Measurements from ENCODE around the gene PTPN11.
"Not testable (repeated sequence)": the region's sequence is repeated elsewhere in the genome, so short reads cannot be mapped to it uniquely, and the experiment has no call there.

Gene PTPN11

DNA sequence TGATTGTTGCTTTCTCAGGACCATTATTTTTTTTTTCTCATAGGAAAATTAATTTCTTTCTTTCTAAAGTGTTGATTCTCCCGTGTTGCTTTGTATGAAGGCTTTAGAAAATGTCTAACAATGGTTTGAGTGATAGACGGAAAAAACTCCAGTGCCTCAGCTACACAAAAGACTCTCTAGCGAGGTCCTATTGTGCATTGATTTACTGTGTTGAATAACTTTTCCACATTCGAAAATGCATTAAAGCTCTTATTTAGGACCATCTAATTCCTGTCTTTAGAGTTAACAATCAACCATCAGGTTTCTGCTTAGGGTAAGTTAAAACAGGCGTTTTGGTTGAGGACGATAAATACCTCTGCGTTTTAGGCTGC, 99.6 kb downstream of the PTPN11 start:
- 100% methylated on average over 4 of the region's 7 CpGs for WGBS (ENCODE audit: insufficient coverage)
- no peaks in the 10 kb centered on the region for H3K36me3 ChIP-seq (ENCODE audit: control insufficient read depth in 4 of 4, insufficient read depth in 4 of 4, low read length in 3 of 4)
- no peak overlapping the region for H3K4me3 ChIP-seq (ENCODE audit: control insufficient read depth in 1 of 7, extremely low read depth in 1 of 7, insufficient read depth in 4 of 7, low read depth in 2 of 7, low read length in 6 of 7)
- POLR2A ChIA-PET: no interaction called here
- no peak for DNase-seq
- no peaks in the 10 kb centered on the region for H3K4me1 ChIP-seq (ENCODE audit: control extremely low read depth in 1 of 4, control insufficient read depth in 4 of 4, insufficient read depth in 4 of 4, low read length in 3 of 4)
- CTCF ChIA-PET: no interaction called here
- no peaks in the 10 kb centered on the region for H3K9me3 ChIP-seq (ENCODE audit: control extremely low read depth in 1 of 5, control insufficient read depth in 4 of 5, insufficient read depth in 2 of 5, low read depth in 1 of 5, low read length in 4 of 5)
- H3K27me3 ChIP-seq (replicated peaks in 2 of 5; ENCODE audit: control insufficient read depth in 4 of 5, insufficient read depth in 5 of 5, low read length in 4 of 5): peaks cover 0 to 2% (median 0%) of the 10 kb centered on the region in 5 experiments
- no peak overlapping the region for H3K27ac ChIP-seq (ENCODE audit: insufficient read depth in 1 of 2, low read depth in 1 of 2, low read length in 2 of 2, poor library complexity in 1 of 2, severe bottlenecking in 2 of 2)

DNA sequence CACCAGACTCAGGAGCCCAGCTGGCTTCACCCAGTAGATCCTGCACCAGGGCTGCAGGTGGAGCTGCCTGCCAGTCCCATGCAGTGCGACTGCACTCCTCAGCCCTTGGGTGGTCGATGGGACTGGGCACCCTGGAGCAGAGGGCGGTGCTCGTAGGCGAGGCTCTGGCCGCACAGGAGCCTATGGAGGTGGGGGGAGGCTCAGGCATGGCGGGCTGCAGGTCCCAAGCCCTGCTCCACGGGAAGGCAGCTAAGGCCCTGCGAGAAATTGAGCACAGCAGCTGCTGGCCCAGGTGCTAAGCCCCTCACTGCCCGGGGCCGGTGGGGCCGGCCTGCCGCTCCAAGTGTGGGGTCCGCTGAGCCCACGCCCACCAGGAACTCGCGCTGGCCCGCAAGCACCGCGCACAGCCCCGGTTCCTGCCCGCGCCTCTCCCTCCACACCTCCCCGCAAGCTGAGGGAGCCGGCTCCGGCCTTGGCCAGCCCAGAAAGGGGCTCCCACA, 101.1 kb downstream of the PTPN11 start:
- H3K27me3 ChIP-seq (replicated peaks in 2 of 5; ENCODE audit: control insufficient read depth in 4 of 5, insufficient read depth in 5 of 5, low read length in 4 of 5); H3K4me3 ChIP-seq (ENCODE audit: control insufficient read depth in 1 of 7, extremely low read depth in 1 of 7, insufficient read depth in 4 of 7, low read depth in 2 of 7, low read length in 6 of 7); DNase-seq; H3K36me3 ChIP-seq (ENCODE audit: control insufficient read depth in 4 of 4, insufficient read depth in 4 of 4, low read length in 3 of 4); H3K4me1 ChIP-seq (ENCODE audit: control extremely low read depth in 1 of 4, control insufficient read depth in 4 of 4, insufficient read depth in 4 of 4, low read length in 3 of 4); H3K27ac ChIP-seq (ENCODE audit: insufficient read depth in 1 of 2, low read depth in 1 of 2, low read length in 2 of 2, poor library complexity in 1 of 2, severe bottlenecking in 2 of 2); CTCF ChIA-PET; H3K9me3 ChIP-seq (ENCODE audit: control extremely low read depth in 1 of 5, control insufficient read depth in 4 of 5, insufficient read depth in 2 of 5, low read depth in 1 of 5, low read length in 4 of 5); POLR2A ChIA-PET: not testable (repeated sequence)
- 95% methylated on average over 12 of the region's 26 CpGs for WGBS (ENCODE audit: insufficient coverage)

- ChIA-PET CTCF (no interaction called here), POLR2A (no interaction called here)
- no peak overlapping the region for H3K27ac ChIP-seq (ENCODE audit: insufficient read depth in 1 of 2, low read depth in 1 of 2, low read length in 2 of 2, poor library complexity in 1 of 2, severe bottlenecking in 2 of 2)
- DNase-seq: no peak
- H3K4me1 ChIP-seq (ENCODE audit: control extremely low read depth in 1 of 4, control insufficient read depth in 4 of 4, insufficient read depth in 4 of 4, low read length in 3 of 4): no peaks in the 10 kb centered on the region
- no peaks in the 10 kb centered on the region for H3K36me3 ChIP-seq (ENCODE audit: control insufficient read depth in 4 of 4, insufficient read depth in 4 of 4, low read length in 3 of 4)
- H3K4me3 ChIP-seq (ENCODE audit: control insufficient read depth in 1 of 7, extremely low read depth in 1 of 7, insufficient read depth in 4 of 7, low read depth in 2 of 7, low read length in 6 of 7): no peak overlapping the region
- WGBS (ENCODE audit: insufficient coverage): 94% methylated on average over 3 of the region's 5 CpGs
- H3K27me3 ChIP-seq (replicated peaks in 2 of 5; ENCODE audit: control insufficient read depth in 4 of 5, insufficient read depth in 5 of 5, low read length in 4 of 5): no peaks in the 10 kb centered on the region
- H3K9me3 ChIP-seq (ENCODE audit: control extremely low read depth in 1 of 5, control insufficient read depth in 4 of 5, insufficient read depth in 2 of 5, low read depth in 1 of 5, low read length in 4 of 5): no peaks in the 10 kb centered on the region
Observed at GRCh38 chr12:112523856-112524255, 105.1 kb downstream of the PTPN11 start.

DNA sequence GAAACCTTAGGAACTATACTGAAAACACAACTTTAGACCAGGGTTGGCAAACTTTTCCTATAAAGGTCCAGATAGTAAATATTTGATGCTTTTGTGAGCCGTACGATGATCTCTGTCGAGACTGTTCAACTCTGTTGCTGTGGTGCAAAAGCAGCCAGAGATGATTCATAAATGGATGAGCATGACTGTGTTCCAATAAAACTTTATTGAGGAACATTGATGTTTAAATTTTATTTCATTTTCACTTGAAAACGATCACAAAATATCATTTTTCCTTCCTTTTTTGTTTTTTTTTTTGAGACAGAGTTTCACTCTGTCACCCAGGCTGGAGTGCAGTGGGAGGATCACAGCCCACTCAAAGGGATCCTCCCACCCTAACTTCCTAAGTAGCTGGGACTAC, 105.5 kb downstream of the PTPN11 start:
- POLR2A ChIA-PET: interaction anchor here (0.6 kb wide), 1 partner anchor 1019 kb away, joined by 3 read pairs; no protein-coding TSS in a partner anchor
- no peaks in the 10 kb centered on the region for H3K36me3 ChIP-seq (ENCODE audit: control insufficient read depth in 4 of 4, insufficient read depth in 4 of 4, low read length in 3 of 4)
- H3K4me1 ChIP-seq (ENCODE audit: control extremely low read depth in 1 of 4, control insufficient read depth in 4 of 4, insufficient read depth in 4 of 4, low read length in 3 of 4): no peaks in the 10 kb centered on the region
- H3K27me3 ChIP-seq (replicated peaks in 2 of 5; ENCODE audit: control insufficient read depth in 4 of 5, insufficient read depth in 5 of 5, low read length in 4 of 5): no peaks in the 10 kb centered on the region
- no peaks in the 10 kb centered on the region for H3K9me3 ChIP-seq (ENCODE audit: control extremely low read depth in 1 of 5, control insufficient read depth in 4 of 5, insufficient read depth in 2 of 5, low read depth in 1 of 5, low read length in 4 of 5)
- no peak for DNase-seq
- CTCF ChIA-PET: no interaction called here
- H3K4me3 ChIP-seq (ENCODE audit: control insufficient read depth in 1 of 7, extremely low read depth in 1 of 7, insufficient read depth in 4 of 7, low read depth in 2 of 7, low read length in 6 of 7): no peak overlapping the region
- no CpG with 5 or more reads among the region's 4 CpGs for WGBS (ENCODE audit: insufficient coverage)
- H3K27ac ChIP-seq (ENCODE audit: insufficient read depth in 1 of 2, low read depth in 1 of 2, low read length in 2 of 2, poor library complexity in 1 of 2, severe bottlenecking in 2 of 2): no peak overlapping the region

GRCh38 chr12:112524676-112525425, 106.1 kb downstream of the PTPN11 start:
- ChIA-PET CTCF (no interaction called here), POLR2A (interaction anchor here (0.6 kb wide), 1 partner anchor 1019 kb away, joined by 3 read pairs; no protein-coding TSS in a partner anchor)
- Histone ChIP-seq H3K27me3 (replicated peaks in 2 of 5; ENCODE audit: control insufficient read depth in 4 of 5, insufficient read depth in 5 of 5, low read length in 4 of 5) (no peaks in the 10 kb centered on the region), H3K27ac (ENCODE audit: insufficient read depth in 1 of 2, low read depth in 1 of 2, low read length in 2 of 2, poor library complexity in 1 of 2, severe bottlenecking in 2 of 2) (no peak overlapping the region), H3K9me3 (ENCODE audit: control extremely low read depth in 1 of 5, control insufficient read depth in 4 of 5, insufficient read depth in 2 of 5, low read depth in 1 of 5, low read length in 4 of 5) (no peaks in the 10 kb centered on the region), H3K4me3 (ENCODE audit: control insufficient read depth in 1 of 7, extremely low read depth in 1 of 7, insufficient read depth in 4 of 7, low read depth in 2 of 7, low read length in 6 of 7) (no peak overlapping the region), H3K4me1 (ENCODE audit: control extremely low read depth in 1 of 4, control insufficient read depth in 4 of 4, insufficient read depth in 4 of 4, low read length in 3 of 4) (no peaks in the 10 kb centered on the region), H3K36me3 (ENCODE audit: control insufficient read depth in 4 of 4, insufficient read depth in 4 of 4, low read length in 3 of 4) (no peaks in the 10 kb centered on the region)
- peak in 1 of 3 donors; percentile 4 for DNase-seq
- 93% methylated on average over 2 of the region's 5 CpGs for WGBS (ENCODE audit: insufficient coverage)

DNA sequence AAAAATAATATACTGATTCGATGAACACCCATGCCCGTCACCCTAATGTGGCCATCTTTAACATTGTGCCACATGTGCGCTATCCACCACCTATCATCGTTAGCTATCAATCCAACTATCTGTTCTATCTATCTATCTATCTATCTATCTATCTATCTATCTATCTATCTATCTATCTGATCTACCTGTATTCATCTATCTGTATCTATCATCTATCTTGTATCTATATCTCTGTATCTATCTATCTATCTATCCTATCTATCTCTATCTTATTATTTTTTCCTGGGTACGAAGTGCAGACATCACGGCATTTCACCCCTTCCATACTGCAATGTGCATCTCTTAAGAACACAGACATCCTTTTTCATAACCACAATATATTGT, 106.7 kb downstream of the PTPN11 start:
- ChIA-PET CTCF (no interaction called here), POLR2A (no interaction called here)
- 92% methylated on average over 5 of the region's 6 CpGs for WGBS (ENCODE audit: insufficient coverage)
- Histone ChIP-seq H3K36me3 (ENCODE audit: control insufficient read depth in 4 of 4, insufficient read depth in 4 of 4, low read length in 3 of 4) (no peaks in the 10 kb centered on the region), H3K4me1 (ENCODE audit: control extremely low read depth in 1 of 4, control insufficient read depth in 4 of 4, insufficient read depth in 4 of 4, low read length in 3 of 4) (no peaks in the 10 kb centered on the region), H3K27me3 (replicated peaks in 2 of 5; ENCODE audit: control insufficient read depth in 4 of 5, insufficient read depth in 5 of 5, low read length in 4 of 5) (no peaks in the 10 kb centered on the region), H3K9me3 (ENCODE audit: control extremely low read depth in 1 of 5, control insufficient read depth in 4 of 5, insufficient read depth in 2 of 5, low read depth in 1 of 5, low read length in 4 of 5) (no peaks in the 10 kb centered on the region), H3K27ac (ENCODE audit: insufficient read depth in 1 of 2, low read depth in 1 of 2, low read length in 2 of 2, poor library complexity in 1 of 2, severe bottlenecking in 2 of 2) (no peak overlapping the region), H3K4me3 (ENCODE audit: control insufficient read depth in 1 of 7, extremely low read depth in 1 of 7, insufficient read depth in 4 of 7, low read depth in 2 of 7, low read length in 6 of 7) (no peak overlapping the region)
- no peak for DNase-seq

DNA sequence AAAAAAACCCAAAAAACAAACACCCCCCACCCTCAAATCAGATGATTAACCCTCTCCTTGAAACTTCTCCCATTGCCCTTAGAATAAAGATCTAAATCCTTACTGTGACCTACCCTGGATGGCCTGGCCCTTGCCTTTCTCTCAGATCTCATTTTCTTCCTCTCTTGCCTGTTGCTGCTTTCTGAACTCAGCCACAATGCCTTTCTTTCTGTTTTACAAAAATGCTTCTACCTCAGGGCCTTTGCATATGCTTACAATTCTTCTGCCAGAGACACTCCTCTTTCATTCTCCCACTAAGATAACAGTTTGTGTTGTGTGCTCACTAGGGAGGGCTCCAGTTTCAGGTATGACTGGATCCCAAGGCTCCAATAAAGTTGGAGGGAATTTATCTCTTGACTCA, 108.3 kb downstream of the PTPN11 start:
- H3K27me3 ChIP-seq (replicated peaks in 2 of 5; ENCODE audit: control insufficient read depth in 4 of 5, insufficient read depth in 5 of 5, low read length in 4 of 5): no peaks in the 10 kb centered on the region
- H3K9me3 ChIP-seq (ENCODE audit: control extremely low read depth in 1 of 5, control insufficient read depth in 4 of 5, insufficient read depth in 2 of 5, low read depth in 1 of 5, low read length in 4 of 5): no peaks in the 10 kb centered on the region
- no peak for DNase-seq
- ChIA-PET CTCF (no interaction called here), POLR2A (no interaction called here)
- H3K27ac ChIP-seq (ENCODE audit: insufficient read depth in 1 of 2, low read depth in 1 of 2, low read length in 2 of 2, poor library complexity in 1 of 2, severe bottlenecking in 2 of 2): no peak overlapping the region
- H3K36me3 ChIP-seq (ENCODE audit: control insufficient read depth in 4 of 4, insufficient read depth in 4 of 4, low read length in 3 of 4): no peaks in the 10 kb centered on the region
- no peak overlapping the region for H3K4me3 ChIP-seq (ENCODE audit: control insufficient read depth in 1 of 7, extremely low read depth in 1 of 7, insufficient read depth in 4 of 7, low read depth in 2 of 7, low read length in 6 of 7)
- H3K4me1 ChIP-seq (ENCODE audit: control extremely low read depth in 1 of 4, control insufficient read depth in 4 of 4, insufficient read depth in 4 of 4, low read length in 3 of 4): no peaks in the 10 kb centered on the region
